MM.1S (cell line): ENCODE results near the gene IGF1R.
A peak's percentile ranks its signal among the peaks of the same experiment; 100 is the strongest.

ENCODE experiments used
- DNase-seq: peaks from one replicate; pipeline ENCODE4 v3.0.0-alpha.2; 2015
- H2AFZ ChIP-seq: fragments of 300-600 bp; sonication (generic); 2 replicates; pipeline ENCODE4 v1.6.0; 2016; ENCODE audit warnings: antibody characterized with exemption, low read length
- H3F3A ChIP-seq: fragments of 300-600 bp; sonication (generic); 2 replicates; pipeline ENCODE4 v1.6.1; 2016; ENCODE audit warnings: mild to moderate bottlenecking, antibody characterized with exemption, low read length, moderate library complexity, mixed read lengths; ENCODE audit not compliant: insufficient read depth
- H3K27ac ChIP-seq: fragments of 300-600 bp; sonication (generic); 2 replicates; pipeline ENCODE4 v1.5.1; 2016; ENCODE audit warnings: mild to moderate bottlenecking, low read length
- H3K27me3 ChIP-seq: fragments of 300-600 bp; sonication (generic); replicated peaks from 2 replicates; pipeline ENCODE4 v1.6.0; 2016; ENCODE audit warnings: low read length; ENCODE audit not compliant: insufficient read depth
- H3K36me3 ChIP-seq: fragments of 300-600 bp; sonication (generic); replicated peaks from 2 replicates; pipeline ENCODE4 v1.6.1; 2016; ENCODE audit warnings: mild to moderate bottlenecking, low read length, mixed read lengths; ENCODE audit not compliant: insufficient read depth
- H3K4me1 ChIP-seq: fragments of 300-600 bp; sonication (generic); 2 replicates; pipeline ENCODE4 v1.6.1; 2016; ENCODE audit warnings: low read length, mixed read lengths
- H3K4me2 ChIP-seq: fragments of 300-600 bp; sonication (generic); 2 replicates; pipeline ENCODE4 v1.6.0; 2016; ENCODE audit warnings: low read depth, low read length
- H3K4me3 ChIP-seq: fragments of 300-600 bp; sonication (generic); 2 replicates; pipeline ENCODE4 v1.5.1; 2016; ENCODE audit warnings: low read length, mixed read lengths
- H3K79me2 ChIP-seq: fragments of 300-600 bp; sonication (generic); 2 replicates; pipeline ENCODE4 v1.6.1; 2016; ENCODE audit warnings: mixed run types, low read length, mixed read lengths
- H3K9ac ChIP-seq: fragments of 300-600 bp; sonication (generic); 2 replicates; pipeline ENCODE4 v1.6.1; 2016; ENCODE audit warnings: low read length, mixed read lengths
- H3K9me2 ChIP-seq: fragments of 300-600 bp; sonication (generic); replicated peaks from 2 replicates; pipeline ENCODE4 v1.6.1; 2016; ENCODE audit warnings: mild to moderate bottlenecking, low read length, mixed read lengths; ENCODE audit not compliant: insufficient read depth
- H3K9me3 ChIP-seq: fragments of 300-600 bp; sonication (generic); replicated peaks from 2 replicates; pipeline ENCODE4 v1.6.1; 2016; ENCODE audit warnings: mild to moderate bottlenecking, low read length, mixed read lengths; ENCODE audit not compliant: insufficient read depth
- H4K20me1 ChIP-seq: fragments of 300-600 bp; sonication (generic); 2 replicates; pipeline ENCODE4 v1.6.1; 2016; ENCODE audit warnings: mild to moderate bottlenecking, low read length, moderate library complexity, mixed read lengths; ENCODE audit not compliant: insufficient read depth
- EZH2 ChIP-seq: fragments of 300-600 bp; sonication (generic); optimal IDR thresholded peaks from 2 replicates; pipeline ENCODE3; 2017; ENCODE audit warnings: low read depth, mild to moderate bottlenecking, antibody characterized with exemption, low read length, mixed read lengths
- EZH2phosphoT487 ChIP-seq: fragments of 300-600 bp; sonication (generic); IDR thresholded peaks from 2 replicates; pipeline ENCODE4 v1.6.1; 2018; ENCODE audit warnings: antibody characterized with exemption, low read length
- TF ChIP-seq, protein P1 (sequence below): fragments of 300-600 bp; sonication (generic); IDR thresholded peaks from 2 replicates; pipeline ENCODE4 v1.5.1; 2016; ENCODE audit warnings: antibody characterized with exemption, low read length, mixed read lengths

Gene IGF1R

DNA sequence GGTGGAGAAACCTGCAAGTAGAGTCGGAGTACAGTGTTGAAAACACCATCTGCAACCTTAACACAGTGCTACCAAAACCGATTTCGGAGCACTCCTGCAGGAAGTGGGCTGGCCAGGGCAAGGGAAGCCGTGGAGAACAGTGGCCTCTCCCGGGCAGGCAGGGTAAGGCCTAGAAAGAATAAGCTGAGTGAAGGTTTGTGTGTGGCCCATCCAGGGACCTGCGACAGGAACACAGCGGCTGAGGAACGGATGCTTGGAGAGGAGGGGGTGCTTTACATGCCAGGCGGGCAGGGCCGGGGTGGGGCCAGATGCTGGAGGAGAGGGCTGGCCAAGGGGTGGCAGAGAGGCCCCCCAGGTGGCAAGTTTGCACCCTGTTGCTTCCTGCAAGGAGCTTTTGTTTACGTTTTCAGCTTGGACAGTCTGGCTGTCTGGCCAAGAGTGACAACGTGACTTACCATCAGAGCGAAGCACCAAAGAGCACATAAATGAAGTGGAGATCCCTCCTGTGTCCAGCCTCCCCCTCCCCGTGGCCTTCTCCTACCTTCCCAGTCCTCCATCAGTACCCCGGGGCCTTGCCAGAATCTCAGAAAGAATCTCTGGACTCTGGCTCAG is 202.7 kb downstream of the IGF1R start:
- peak; percentile 90 for DNase-seq
- H3K27me3 ChIP-seq = no peaks in the 10 kb centered on the region
- peak overlapping the region; percentile 37; the same call in 1 of the 2 replicates for H2AFZ ChIP-seq
- H3K4me1 ChIP-seq = peaks cover 32% of the 10 kb centered on the region
- H3K9me2 ChIP-seq = no peaks in the 10 kb centered on the region
- TF ChIP-seq EZH2phosphoT487 (no peak), EZH2 (no peak)
- TF ChIP-seq, protein P1, sequence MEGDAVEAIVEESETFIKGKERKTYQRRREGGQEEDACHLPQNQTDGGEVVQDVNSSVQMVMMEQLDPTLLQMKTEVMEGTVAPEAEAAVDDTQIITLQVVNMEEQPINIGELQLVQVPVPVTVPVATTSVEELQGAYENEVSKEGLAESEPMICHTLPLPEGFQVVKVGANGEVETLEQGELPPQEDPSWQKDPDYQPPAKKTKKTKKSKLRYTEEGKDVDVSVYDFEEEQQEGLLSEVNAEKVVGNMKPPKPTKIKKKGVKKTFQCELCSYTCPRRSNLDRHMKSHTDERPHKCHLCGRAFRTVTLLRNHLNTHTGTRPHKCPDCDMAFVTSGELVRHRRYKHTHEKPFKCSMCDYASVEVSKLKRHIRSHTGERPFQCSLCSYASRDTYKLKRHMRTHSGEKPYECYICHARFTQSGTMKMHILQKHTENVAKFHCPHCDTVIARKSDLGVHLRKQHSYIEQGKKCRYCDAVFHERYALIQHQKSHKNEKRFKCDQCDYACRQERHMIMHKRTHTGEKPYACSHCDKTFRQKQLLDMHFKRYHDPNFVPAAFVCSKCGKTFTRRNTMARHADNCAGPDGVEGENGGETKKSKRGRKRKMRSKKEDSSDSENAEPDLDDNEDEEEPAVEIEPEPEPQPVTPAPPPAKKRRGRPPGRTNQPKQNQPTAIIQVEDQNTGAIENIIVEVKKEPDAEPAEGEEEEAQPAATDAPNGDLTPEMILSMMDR = peak; percentile 89
- peak overlapping the region; percentile 91 for H3K4me2 ChIP-seq
- peaks cover 28% of the 10 kb centered on the region for H3F3A ChIP-seq
- H3K9ac ChIP-seq = peak overlapping the region; percentile 97
- peak overlapping the region; percentile 92 for H3K4me3 ChIP-seq
- H3K36me3 ChIP-seq = no peaks in the 10 kb centered on the region
- H3K27ac ChIP-seq = peak overlapping the region; percentile 98
- no peaks in the 10 kb centered on the region for H4K20me1 ChIP-seq
- peaks cover 82% of the 10 kb centered on the region for H3K79me2 ChIP-seq
- H3K9me3 ChIP-seq = no peaks in the 10 kb centered on the region

GRCh38 chr15:98853161-98853560 is 204.8 kb downstream of the IGF1R start:
- H3K9ac ChIP-seq = peak overlapping the region; percentile 97
- H3K27me3 ChIP-seq = no peaks in the 10 kb centered on the region
- peak overlapping the region; percentile 92 for H3K4me3 ChIP-seq
- H3K79me2 ChIP-seq = peaks cover 81% of the 10 kb centered on the region
- peaks cover 32% of the 10 kb centered on the region for H3K4me1 ChIP-seq
- H3K9me3 ChIP-seq = no peaks in the 10 kb centered on the region
- peaks cover 28% of the 10 kb centered on the region for H3F3A ChIP-seq
- TF ChIP-seq, protein P1 = no peak; the same call in 1 of the 2 replicates
- TF ChIP-seq EZH2phosphoT487 (no peak), EZH2 (no peak)
- H3K36me3 ChIP-seq = no peaks in the 10 kb centered on the region
- peak overlapping the region; percentile 91 for H3K4me2 ChIP-seq
- H3K27ac ChIP-seq = peak overlapping the region; percentile 98
- H3K9me2 ChIP-seq = no peaks in the 10 kb centered on the region
- H4K20me1 ChIP-seq = no peaks in the 10 kb centered on the region
- DNase-seq = peak; percentile 88
- peak overlapping the region; percentile 69 for H2AFZ ChIP-seq

- peak overlapping the region; percentile 92 for H3K4me3 ChIP-seq
- H3K79me2 ChIP-seq = peaks cover 81% of the 10 kb centered on the region
- H3K27ac ChIP-seq = peak overlapping the region; percentile 98; the same call in 1 of the 2 replicates
- H3K27me3 ChIP-seq = no peaks in the 10 kb centered on the region
- TF ChIP-seq EZH2 (no peak), EZH2phosphoT487 (no peak)
- TF ChIP-seq, protein P1 = no peak
- peak overlapping the region; percentile 69 for H2AFZ ChIP-seq
- no peaks in the 10 kb centered on the region for H3K36me3 ChIP-seq
- peak overlapping the region; percentile 91 for H3K4me2 ChIP-seq
- peaks cover 32% of the 10 kb centered on the region for H3F3A ChIP-seq
- no peak for DNase-seq
- H3K9me3 ChIP-seq = no peaks in the 10 kb centered on the region
- H3K9me2 ChIP-seq = no peaks in the 10 kb centered on the region
- H3K9ac ChIP-seq = peak overlapping the region; percentile 97; the same call in 1 of the 2 replicates
- peaks cover 32% of the 10 kb centered on the region for H3K4me1 ChIP-seq
- H4K20me1 ChIP-seq = no peaks in the 10 kb centered on the region
Measured at GRCh38 chr15:98853617-98854420, 205.5 kb downstream of the IGF1R start.
